Karpas-422 (cell line): Measurements from ENCODE around the gene ZMIZ1. TPM values are rescaled to one million over a fixed set of nuclear protein-coding genes. Genes with fewer than 3 reads are reported as not detected.

ENCODE experiments used
- DNase-seq: peaks from one replicate; pipeline ENCODE4 v3.0.0-alpha.2; 2015
- H2AFZ ChIP-seq: fragments of 200-600 bp; sonication (generic); 2 replicates; pipeline ENCODE4 v1.6.1; 2014; ENCODE audit warnings: antibody characterized with exemption, low read length, mixed read lengths
- H3K27ac ChIP-seq: fragments of 200-600 bp; sonication (generic); 2 replicates; pipeline ENCODE4 v1.5.1; 2014; ENCODE audit warnings: mild to moderate bottlenecking, low read length, moderate library complexity
- H3K27me3 ChIP-seq: fragments of 200-600 bp; sonication (generic); 2 replicates; pipeline ENCODE4 v1.6.1; 2014; ENCODE audit warnings: low read length, mixed read lengths
- H3K36me3 ChIP-seq: fragments of 200-600 bp; sonication (generic); 2 replicates; pipeline ENCODE4 v1.6.1; 2014; ENCODE audit warnings: low read length, mixed read lengths; ENCODE audit not compliant: insufficient read depth
- H3K4me1 ChIP-seq: fragments of 200-600 bp; sonication (generic); 2 replicates; pipeline ENCODE4 v1.6.1; 2014; ENCODE audit warnings: mild to moderate bottlenecking, low read length, mixed read lengths
- H3K4me2 ChIP-seq: fragments of 200-600 bp; sonication (generic); 2 replicates; pipeline ENCODE4 v1.6.1; 2014; ENCODE audit warnings: low read length, low read depth, mild to moderate bottlenecking; ENCODE audit not compliant: poor library complexity, severe bottlenecking
- H3K4me3 ChIP-seq: fragments of 200-600 bp; sonication (generic); 2 replicates; pipeline ENCODE4 v1.5.1; 2014; ENCODE audit warnings: mild to moderate bottlenecking, antibody characterized with exemption, low read length, mixed read lengths
- H3K79me2 ChIP-seq: fragments of 200-600 bp; sonication (generic); 2 replicates; pipeline ENCODE4 v1.6.1; 2014; ENCODE audit warnings: mild to moderate bottlenecking, low read length, mixed read lengths
- H3K9ac ChIP-seq: fragments of 200-600 bp; sonication (generic); 2 replicates; pipeline ENCODE4 v1.6.0; 2014; ENCODE audit warnings: low read length
- H3K9me2 ChIP-seq: fragments of 200-600 bp; sonication (generic), shearing (Covaris generic); replicated peaks from 2 replicates; pipeline ENCODE4 v1.6.0; 2014; ENCODE audit warnings: mild to moderate bottlenecking, low read length, moderate library complexity; ENCODE audit not compliant: insufficient read depth
- H3K9me3 ChIP-seq: fragments of 300-700, 200-600 bp; sonication (generic); 2 replicates; pipeline ENCODE4 v1.6.1; 2014; ENCODE audit warnings: low read length, mixed read lengths
- H4K20me1 ChIP-seq: fragments of 200-600 bp; sonication (generic); 2 replicates; pipeline ENCODE4 v1.6.1; 2014; ENCODE audit warnings: mild to moderate bottlenecking, antibody characterized with exemption, low read length, low read depth; ENCODE audit not compliant: insufficient read depth
- total RNA-seq: library from RNA; depleted of rRNA; stranded (reverse); fragments of >200 nt; shearing (Covaris generic); gene quantifications from 2 replicates; pipeline ENCODE4 v1.2.3, GENCODE V29; 2014; ENCODE audit warnings: low replicate concordance

ZMIZ1 gene
- total RNA-seq, 1 experiment from 2014 or later, result 73.1 TPM

DNA sequence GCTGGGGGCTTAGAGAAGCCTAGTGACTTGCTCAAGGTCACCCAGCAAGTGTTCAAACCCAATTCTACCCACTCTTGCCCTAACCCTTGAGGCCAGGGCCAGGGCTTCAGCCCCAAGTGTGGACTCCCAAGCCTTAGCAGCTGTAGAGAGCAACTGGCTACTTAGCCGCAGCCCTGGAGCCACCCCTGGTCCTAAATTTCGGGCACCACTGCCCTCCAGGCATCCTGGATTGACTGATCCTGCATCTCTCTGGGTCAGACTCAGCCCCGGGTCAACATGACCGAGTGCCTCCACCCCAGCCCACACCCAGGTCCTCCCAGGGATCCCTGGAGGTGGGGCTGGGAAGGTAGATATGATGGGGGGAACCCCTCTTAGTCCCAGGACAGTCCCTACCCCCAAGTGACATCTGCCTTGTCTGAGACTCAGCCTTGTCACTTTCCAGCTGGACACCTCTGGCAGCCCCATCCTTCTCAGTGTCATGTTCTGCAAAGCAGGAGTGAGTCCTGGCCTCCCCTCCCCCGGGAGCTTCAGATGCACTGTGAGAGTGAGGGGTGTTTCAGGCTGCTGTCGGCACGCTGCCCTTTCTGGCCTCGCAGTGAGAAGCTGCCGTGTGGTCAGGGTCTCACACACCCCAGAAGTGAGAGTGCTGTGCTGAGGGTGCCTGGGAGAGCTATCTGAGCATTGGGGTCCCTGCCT, 89.8 kb downstream of the ZMIZ1 start:
- Histone ChIP-seq H3K36me3 (no peaks in the 10 kb centered on the region), H3K9ac (no peak overlapping the region), H3K9me3 (no peaks in the 10 kb centered on the region), H2AFZ (no peak overlapping the region), H3K27ac (no peak overlapping the region), H3K4me3 (no peak overlapping the region), H3K4me1 (peaks cover 5% of the 10 kb centered on the region; the same call in 1 of the 2 replicates), H3K79me2 (no peaks in the 10 kb centered on the region), H3K4me2 (no peak overlapping the region), H4K20me1 (peaks cover 42% of the 10 kb centered on the region; the same call in 1 of the 2 replicates), H3K27me3 (no peaks in the 10 kb centered on the region), H3K9me2 (no peaks in the 10 kb centered on the region)
- no peak for DNase-seq

- Histone ChIP-seq H3K27me3 (no peaks in the 10 kb centered on the region), H3K79me2 (no peaks in the 10 kb centered on the region), H3K9me3 (no peaks in the 10 kb centered on the region), H2AFZ (no peak overlapping the region), H3K4me1 (peaks cover 5% of the 10 kb centered on the region; the same call in 1 of the 2 replicates), H3K4me3 (no peak overlapping the region), H4K20me1 (peaks cover 42% of the 10 kb centered on the region; the same call in 1 of the 2 replicates), H3K4me2 (no peak overlapping the region), H3K9me2 (no peaks in the 10 kb centered on the region), H3K27ac (no peak overlapping the region), H3K36me3 (no peaks in the 10 kb centered on the region), H3K9ac (no peak overlapping the region)
- DNase-seq, result no peak
Measured at GRCh38 chr10:79159141-79159651, 90.4 kb downstream of the ZMIZ1 start.

- Histone ChIP-seq H2AFZ (no peak overlapping the region), H3K4me2 (no peak overlapping the region), H3K9me2 (no peaks in the 10 kb centered on the region), H3K9me3 (no peaks in the 10 kb centered on the region), H3K27me3 (no peaks in the 10 kb centered on the region), H3K9ac (no peak overlapping the region), H3K36me3 (no peaks in the 10 kb centered on the region), H4K20me1 (peaks cover 36% of the 10 kb centered on the region; the same call in 1 of the 2 replicates), H3K4me1 (peaks cover 5% of the 10 kb centered on the region; the same call in 1 of the 2 replicates), H3K4me3 (no peak overlapping the region), H3K79me2 (no peaks in the 10 kb centered on the region), H3K27ac (no peak overlapping the region)
- DNase-seq, result no peak
Measured at GRCh38 chr10:79159785-79160184, 91.0 kb downstream of the ZMIZ1 start.

DNA sequence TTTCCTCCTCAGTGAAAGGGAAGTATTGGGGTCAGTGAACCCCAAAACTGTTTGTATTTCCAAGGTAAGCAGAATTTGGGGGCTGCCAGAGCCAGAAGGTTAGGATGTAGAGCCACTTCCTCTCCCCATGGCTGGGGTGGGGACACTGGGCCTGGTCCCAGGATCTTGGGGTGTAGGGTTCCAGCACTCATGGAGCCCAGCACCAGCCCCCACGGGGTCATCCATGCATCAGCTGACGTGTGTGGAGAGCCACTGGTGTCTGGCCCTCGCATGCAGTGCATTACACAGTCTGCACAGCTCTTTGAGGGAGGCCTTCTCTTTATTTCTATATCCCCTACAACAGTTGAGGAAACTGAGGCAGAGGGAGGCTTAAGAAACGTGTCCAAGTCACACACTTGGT, 91.4 kb downstream of the ZMIZ1 start:
- H3K36me3 ChIP-seq, result no peaks in the 10 kb centered on the region
- no peaks in the 10 kb centered on the region for H3K79me2 ChIP-seq
- H4K20me1 ChIP-seq, result peaks cover 32% of the 10 kb centered on the region; the same call in 1 of the 2 replicates
- H3K27me3 ChIP-seq, result no peaks in the 10 kb centered on the region
- peaks cover 5% of the 10 kb centered on the region; the same call in 1 of the 2 replicates for H3K4me1 ChIP-seq
- no peak overlapping the region for H3K4me3 ChIP-seq
- no peak overlapping the region for H2AFZ ChIP-seq
- DNase-seq, result no peak
- no peak overlapping the region for H3K27ac ChIP-seq
- no peaks in the 10 kb centered on the region for H3K9me3 ChIP-seq
- H3K9me2 ChIP-seq, result no peaks in the 10 kb centered on the region
- H3K4me2 ChIP-seq, result no peak overlapping the region
- H3K9ac ChIP-seq, result no peak overlapping the region

DNA sequence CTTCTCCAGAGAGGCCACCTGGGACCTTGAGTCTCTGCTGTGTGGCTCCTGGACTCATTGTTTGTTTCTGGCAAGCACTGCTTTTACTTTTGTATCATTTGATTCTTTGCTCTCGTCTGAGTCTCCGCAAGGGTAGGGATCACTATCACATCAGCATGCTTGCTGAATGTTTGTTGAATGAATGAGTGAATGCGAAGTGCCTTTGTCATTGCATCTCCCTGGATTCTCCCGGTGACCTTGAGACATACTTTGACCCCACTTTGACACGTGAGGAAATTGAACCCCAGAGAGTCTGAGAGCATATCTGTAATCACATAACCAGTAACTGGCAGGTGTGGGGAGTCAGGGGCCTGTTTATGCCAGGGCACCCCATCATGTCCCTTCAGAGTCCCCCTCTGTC, 92.8 kb downstream of the ZMIZ1 start:
- no peak overlapping the region for H3K4me2 ChIP-seq
- H2AFZ ChIP-seq, result no peak overlapping the region
- no peak for DNase-seq
- no peaks in the 10 kb centered on the region for H3K9me3 ChIP-seq
- H3K79me2 ChIP-seq, result no peaks in the 10 kb centered on the region
- no peaks in the 10 kb centered on the region for H3K27me3 ChIP-seq
- H3K4me1 ChIP-seq, result peaks cover 5% of the 10 kb centered on the region; the same call in 1 of the 2 replicates
- H3K36me3 ChIP-seq, result no peaks in the 10 kb centered on the region
- H4K20me1 ChIP-seq, result peaks cover 24% of the 10 kb centered on the region; the same call in 1 of the 2 replicates
- no peak overlapping the region for H3K27ac ChIP-seq
- H3K9ac ChIP-seq, result no peak overlapping the region
- H3K4me3 ChIP-seq, result no peak overlapping the region
- H3K9me2 ChIP-seq, result no peaks in the 10 kb centered on the region

DNA sequence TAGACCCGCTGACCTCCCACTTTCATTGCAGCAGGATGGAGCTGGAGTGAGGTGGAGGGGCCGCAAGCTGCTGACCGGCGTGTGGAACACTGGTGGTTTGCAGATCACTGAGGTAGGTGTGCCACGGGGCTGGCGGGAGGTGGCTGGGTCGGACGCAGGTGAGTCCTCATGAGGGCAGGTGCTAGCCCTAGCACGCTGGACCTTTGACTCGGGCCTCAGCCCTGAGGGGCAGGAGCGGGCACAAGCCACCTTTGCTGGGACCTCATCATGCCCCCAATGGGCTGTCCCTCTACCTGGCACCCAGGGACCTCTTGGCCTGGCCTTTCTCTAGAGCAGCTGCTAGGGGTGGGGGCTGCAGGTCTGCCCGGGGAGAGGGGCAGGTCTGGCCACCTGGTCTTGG, 93.3 kb downstream of the ZMIZ1 start:
- Histone ChIP-seq H3K4me3 (no peak overlapping the region), H3K9me3 (no peaks in the 10 kb centered on the region), H3K9ac (no peak overlapping the region), H3K79me2 (no peaks in the 10 kb centered on the region), H3K27ac (no peak overlapping the region), H3K27me3 (no peaks in the 10 kb centered on the region), H3K36me3 (no peaks in the 10 kb centered on the region), H2AFZ (no peak overlapping the region), H3K4me2 (no peak overlapping the region), H3K4me1 (peaks cover 5% of the 10 kb centered on the region; the same call in 1 of the 2 replicates), H4K20me1 (peaks cover 19% of the 10 kb centered on the region; the same call in 1 of the 2 replicates), H3K9me2 (no peaks in the 10 kb centered on the region)
- no peak for DNase-seq

DNA sequence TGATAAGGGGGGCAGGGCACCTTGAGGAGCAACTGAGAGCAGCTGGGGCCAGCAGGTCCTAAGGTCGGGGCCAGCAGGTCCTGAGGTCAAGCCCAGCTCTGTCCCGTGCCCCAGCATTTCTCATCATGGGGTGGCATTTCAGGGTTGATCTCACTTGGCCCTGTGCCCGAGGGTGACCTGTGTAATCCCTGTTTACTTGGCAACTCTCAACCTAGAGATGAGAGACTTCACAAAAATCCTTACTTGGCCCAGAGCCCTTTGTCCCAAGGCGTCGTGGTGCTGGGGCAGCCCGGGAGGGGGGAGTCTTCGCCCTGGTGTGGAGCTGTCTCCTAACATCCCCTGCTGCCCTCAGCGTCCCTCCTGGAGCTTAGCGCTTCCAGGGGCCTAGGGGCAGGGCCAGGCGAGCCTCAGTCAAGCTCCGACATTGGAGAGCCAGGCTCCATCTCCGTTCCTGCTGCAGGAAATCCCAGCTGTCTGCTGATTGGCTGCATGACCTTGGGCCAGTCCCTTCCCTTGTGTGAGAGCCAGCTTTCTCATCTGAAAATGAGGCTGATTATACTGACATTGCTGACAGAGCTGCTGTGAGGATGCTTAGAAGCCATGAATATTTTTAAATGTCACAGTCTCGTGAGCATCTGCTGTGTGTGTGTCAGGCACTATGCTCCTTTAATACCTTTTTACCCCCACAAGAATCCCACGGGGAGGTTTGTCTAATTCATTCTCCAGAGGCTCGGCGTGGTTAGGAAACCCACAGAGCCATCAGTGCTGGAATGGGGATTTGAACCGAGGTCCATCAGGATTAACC, 94.3 kb downstream of the ZMIZ1 start:
- Histone ChIP-seq H3K4me1 (peaks cover 5% of the 10 kb centered on the region; the same call in 1 of the 2 replicates), H3K9ac (no peak overlapping the region), H3K27me3 (no peaks in the 10 kb centered on the region), H3K9me2 (no peaks in the 10 kb centered on the region), H3K27ac (no peak overlapping the region), H3K9me3 (no peaks in the 10 kb centered on the region), H3K36me3 (no peaks in the 10 kb centered on the region), H3K4me3 (no peak overlapping the region), H2AFZ (no peak overlapping the region), H3K79me2 (no peaks in the 10 kb centered on the region), H4K20me1 (peaks cover 21% of the 10 kb centered on the region; the same call in 1 of the 2 replicates), H3K4me2 (no peak overlapping the region)
- no peak for DNase-seq

GRCh38 chr10:79163666-79163975, 94.9 kb downstream of the ZMIZ1 start:
- Histone ChIP-seq H3K27ac (no peak overlapping the region), H3K9ac (no peak overlapping the region), H3K4me1 (peaks cover 5% of the 10 kb centered on the region; the same call in 1 of the 2 replicates), H2AFZ (no peak overlapping the region), H3K9me2 (no peaks in the 10 kb centered on the region), H3K4me3 (no peak overlapping the region), H3K4me2 (no peak overlapping the region), H3K36me3 (no peaks in the 10 kb centered on the region), H3K27me3 (no peaks in the 10 kb centered on the region), H4K20me1 (peaks cover 25% of the 10 kb centered on the region; the same call in 1 of the 2 replicates), H3K9me3 (no peaks in the 10 kb centered on the region), H3K79me2 (no peaks in the 10 kb centered on the region)
- no peak for DNase-seq
